GM12801 (cell line): ENCODE data around the gene RDH14.

Source experiments
- CTCF ChIP-seq: IDR thresholded peaks from one replicate; pipeline ENCODE4 v1.5.1; 2011; ENCODE audit warnings: control low read depth; ENCODE audit not compliant: insufficient read length; ENCODE audit errors: extremely low read depth

Gene RDH14

GRCh38 chr2:18522484-18523146 lies 37.8 kb downstream of the RDH14 start:
- TF ChIP-seq CTCF: no peak

GRCh38 chr2:18520451-18521425 lies 39.7 kb downstream of the RDH14 start:
- TF ChIP-seq CTCF: peak; percentile 27

GRCh38 chr2:18519914-18520450 lies 40.5 kb downstream of the RDH14 start:
- no peak for TF ChIP-seq CTCF

- no peak for TF ChIP-seq CTCF
Observed at GRCh38 chr2:18518116-18519111, 42.0 kb downstream of the RDH14 start.

- TF ChIP-seq CTCF: no peak
Observed at GRCh38 chr2:18517386-18517785, 43.1 kb downstream of the RDH14 start.

- TF ChIP-seq CTCF: no peak
Observed at GRCh38 chr2:18516112-18516511, 44.3 kb downstream of the RDH14 start.
